Lower leg skin (tissue), 4 donors: ENCODE measurements around the gene DLX2. TPM values are rescaled to one million over a fixed set of nuclear protein-coding genes. Genes with fewer than 3 reads are reported as not detected.
"Not testable (repeated sequence)": the region's sequence is repeated elsewhere in the genome, so short reads cannot be mapped to it uniquely, and the experiment has no call there.

Source experiments
- DNase-seq, 2 donors: peaks; one replicate each; pipeline ENCODE4 v3.0.0-alpha.2; 2019; ENCODE audit warnings: low spot score in 2 of 2
- H3K4me3 ChIP-seq: fragments of 200-600 bp; sonication (generic); 2 replicates; pipeline ENCODE4 v1.5.1; 2017; ENCODE audit warnings: mild to moderate bottlenecking, low read depth; ENCODE audit not compliant: poor library complexity, severe bottlenecking
- CTCF ChIP-seq, 3 donors: fragments of 450-650 bp; IDR thresholded peaks; one replicate each; pipeline ENCODE4 v1.5.1; 2016; ENCODE audit warnings: antibody characterized with exemption in 3 of 3, mild to moderate bottlenecking in 3 of 3, moderate library complexity in 2 of 3
- POLR2A ChIP-seq, 2 donors: fragments of 450-650 bp; IDR thresholded peaks; one replicate each; pipeline ENCODE4 v1.6.1; 2016 to 2017; ENCODE audit warnings: antibody characterized with exemption in 2 of 2, mild to moderate bottlenecking in 1 of 2, moderate library complexity in 1 of 2
- WGBS, 2 donors: methylation state at CpG; one replicate each; pipeline ENCODE4 v1.1.5; 2018; 5-methylcytosine and 5-hydroxymethylcytosine counted together
- intact Hi-C: fragments of 100-400 bp; cut with DNase I; formaldehyde crosslinking; loops from one replicate; pipeline ENCODE4 v1.15.0; 2023; ENCODE audit warnings: low total_unique reads
- total RNA-seq, 4 donors: library from RNA; depleted of rRNA; stranded (reverse); fragments of >200 nt; gene quantifications; one replicate each; pipeline ENCODE4 v1.1.0, GENCODE V29; 2016

The DLX2 gene
- under 1 TPM in 3 of 4 donors, not detected in 1; 0.17 to 0.42 (median 0.19) TPM for total RNA-seq

- H3K4me3 ChIP-seq = peak within 1 kb of the TSS; percentile 24
- intact Hi-C loops = loop anchor here (5.0 to 10.0 kb wide), 2 partner anchors 290 to 398 kb away; no protein-coding TSS in a partner anchor
- WGBS, 2 donors = 1% methylated on average over 56 to 63 of the region's 74 CpGs
- TF ChIP-seq POLR2A (IDR thresholded peaks at IDR 0.05) (no peak), CTCF (IDR thresholded peaks at IDR 0.05) (no peak)
- DNase-seq = peak; percentile 74 to 95
Measured at GRCh38 chr2:172102391-172103359, at the start of gene DLX2. DLX2 (minus strand) TSS chr2:172102900; CDS start chr2:172102538, 362 bp downstream.

GRCh38 chr2:172147944-172148650 lies 45.4 kb upstream of the DLX2 start:
- no peak for TF ChIP-seq POLR2A (IDR thresholded peaks at IDR 0.05)
- no peak for TF ChIP-seq CTCF (IDR thresholded peaks at IDR 0.05)
- H3K4me3 ChIP-seq = no peak overlapping the region
- DNase-seq = no peak
- 27 to 41% methylated on average over 11 of the region's 11 CpGs for WGBS, 2 donors
- intact Hi-C loops = no loop called here

- TF ChIP-seq CTCF (IDR thresholded peaks at IDR 0.05) (no peak), POLR2A (IDR thresholded peaks at IDR 0.05) (no peak)
- DNase-seq = no peak
- intact Hi-C loops = no loop called here
- no peak overlapping the region for H3K4me3 ChIP-seq
Measured at GRCh38 chr2:172143817-172144216, 41.1 kb upstream of the DLX2 start.

- intact Hi-C loops, DNase-seq, H3K4me3 ChIP-seq: not testable (repeated sequence)
- 67 to 86% methylated on average over 1 of the region's 1 CpG for WGBS, 2 donors
Measured at GRCh38 chr2:172138727-172139126, 36.0 kb upstream of the DLX2 start.

- no peak for DNase-seq
- 82 to 84% methylated on average over 2 of the region's 2 CpGs for WGBS, 2 donors
- intact Hi-C loops = no loop called here
- TF ChIP-seq CTCF (IDR thresholded peaks at IDR 0.05) (no peak), POLR2A (IDR thresholded peaks at IDR 0.05) (no peak)
- H3K4me3 ChIP-seq = no peak overlapping the region
Measured at GRCh38 chr2:172137943-172138342, 35.2 kb upstream of the DLX2 start.

GRCh38 chr2:172137109-172137508 lies 34.4 kb upstream of the DLX2 start:
- no peak for DNase-seq
- WGBS, 2 donors = 72 to 85% methylated on average over 2 of the region's 2 CpGs
- no peak for TF ChIP-seq POLR2A (IDR thresholded peaks at IDR 0.05)
- TF ChIP-seq CTCF (IDR thresholded peaks at IDR 0.05) = no peak
- H3K4me3 ChIP-seq = no peak overlapping the region
- intact Hi-C loops = no loop called here
